Neuron (in vitro differentiated cells): ENCODE results near the gene MUSTN1.

Source experiments
- H2AFZ ChIP-seq: one replicate; pipeline ENCODE4 v1.6.1; 2013; ENCODE audit warnings: low read depth, mild to moderate bottlenecking, inconsistent platforms, low read length, moderate library complexity
- H3K27me3 ChIP-seq: one replicate; pipeline ENCODE4 v1.6.1; 2013; ENCODE audit warnings: low read length; ENCODE audit not compliant: insufficient read depth
- H3K36me3 ChIP-seq: one replicate; pipeline ENCODE4 v1.6.1; 2013; ENCODE audit warnings: low read length; ENCODE audit not compliant: insufficient read depth
- H3K4me1 ChIP-seq: one replicate; pipeline ENCODE4 v1.6.1; 2013; ENCODE audit warnings: low read length; ENCODE audit not compliant: insufficient read depth
- H3K4me3 ChIP-seq: 2 replicates; pipeline ENCODE4 v1.5.1; 2013; ENCODE audit warnings: mild to moderate bottlenecking, low read length, moderate library complexity
- H3K9me3 ChIP-seq: one replicate; pipeline ENCODE4 v1.6.1; 2013; ENCODE audit warnings: low read length

Gene MUSTN1

GRCh38 chr3:52801839-52802238 is 33.0 kb downstream of the MUSTN1 start:
- no peaks in the 10 kb centered on the region for H3K4me1 ChIP-seq
- no peaks in the 10 kb centered on the region for H3K9me3 ChIP-seq
- no peak overlapping the region for H3K4me3 ChIP-seq
- H3K27me3 ChIP-seq: no peaks in the 10 kb centered on the region
- H2AFZ ChIP-seq: no peak overlapping the region
- no peaks in the 10 kb centered on the region for H3K36me3 ChIP-seq

GRCh38 chr3:52800079-52800478 is 34.7 kb downstream of the MUSTN1 start:
- no peaks in the 10 kb centered on the region for H3K27me3 ChIP-seq
- no peak overlapping the region for H2AFZ ChIP-seq
- H3K4me1 ChIP-seq: no peaks in the 10 kb centered on the region
- no peak overlapping the region for H3K4me3 ChIP-seq
- H3K36me3 ChIP-seq: no peaks in the 10 kb centered on the region
- no peaks in the 10 kb centered on the region for H3K9me3 ChIP-seq

GRCh38 chr3:52798978-52799476 is 35.8 kb downstream of the MUSTN1 start:
- H3K4me1 ChIP-seq: peaks cover 4% of the 10 kb centered on the region
- H3K9me3 ChIP-seq: no peaks in the 10 kb centered on the region
- no peaks in the 10 kb centered on the region for H3K36me3 ChIP-seq
- no peaks in the 10 kb centered on the region for H3K27me3 ChIP-seq
- H2AFZ ChIP-seq: no peak overlapping the region
- H3K4me3 ChIP-seq: no peak overlapping the region

- Histone ChIP-seq H3K4me3 (no peak overlapping the region), H3K4me1 (peaks cover 4% of the 10 kb centered on the region), H3K36me3 (no peaks in the 10 kb centered on the region), H2AFZ (no peak overlapping the region), H3K9me3 (no peaks in the 10 kb centered on the region), H3K27me3 (no peaks in the 10 kb centered on the region)
Observed at GRCh38 chr3:52798376-52798977, 36.3 kb downstream of the MUSTN1 start.

- H3K9me3 ChIP-seq: no peaks in the 10 kb centered on the region
- H3K4me3 ChIP-seq: no peak overlapping the region
- H3K27me3 ChIP-seq: peaks cover 2% of the 10 kb centered on the region
- no peak overlapping the region for H2AFZ ChIP-seq
- H3K36me3 ChIP-seq: no peaks in the 10 kb centered on the region
- peaks cover 4% of the 10 kb centered on the region for H3K4me1 ChIP-seq
Observed at GRCh38 chr3:52796411-52796810, 38.4 kb downstream of the MUSTN1 start.

- peaks cover 4% of the 10 kb centered on the region for H3K4me1 ChIP-seq
- H3K9me3 ChIP-seq: no peaks in the 10 kb centered on the region
- no peaks in the 10 kb centered on the region for H3K36me3 ChIP-seq
- H3K4me3 ChIP-seq: no peak overlapping the region
- H3K27me3 ChIP-seq: peaks cover 2% of the 10 kb centered on the region
- H2AFZ ChIP-seq: no peak overlapping the region
Observed at GRCh38 chr3:52795298-52795900, 39.4 kb downstream of the MUSTN1 start.

GRCh38 chr3:52794612-52795099 is 40.2 kb downstream of the MUSTN1 start, which contains the start of gene ITIH3:
TSS of gene ITIH3 (plus strand) at chr3:52794796. CDS start at chr3:52794804, 8 bp downstream.
- Histone ChIP-seq H3K36me3 (no peaks in the 10 kb centered on the region), H3K27me3 (peaks cover 2% of the 10 kb centered on the region), H3K4me1 (peaks cover 4% of the 10 kb centered on the region), H3K4me3 (no peak within 1 kb of the TSS), H3K9me3 (no peaks in the 10 kb centered on the region), H2AFZ (no peak within 1 kb of the TSS)

GRCh38 chr3:52793702-52794611 is 40.9 kb downstream of the MUSTN1 start:
- no peak overlapping the region for H3K4me3 ChIP-seq
- peaks cover 2% of the 10 kb centered on the region for H3K27me3 ChIP-seq
- H2AFZ ChIP-seq: no peak overlapping the region
- no peaks in the 10 kb centered on the region for H3K36me3 ChIP-seq
- H3K4me1 ChIP-seq: peaks cover 4% of the 10 kb centered on the region
- no peaks in the 10 kb centered on the region for H3K9me3 ChIP-seq

GRCh38 chr3:52792961-52793695 is 41.7 kb downstream of the MUSTN1 start:
- Histone ChIP-seq H3K4me1 (peaks cover 4% of the 10 kb centered on the region), H3K9me3 (no peaks in the 10 kb centered on the region), H2AFZ (no peak overlapping the region), H3K4me3 (no peak overlapping the region), H3K27me3 (peaks cover 2% of the 10 kb centered on the region), H3K36me3 (no peaks in the 10 kb centered on the region)

GRCh38 chr3:52792413-52792812 is 42.4 kb downstream of the MUSTN1 start:
- peaks cover 4% of the 10 kb centered on the region for H3K4me1 ChIP-seq
- H3K36me3 ChIP-seq: no peaks in the 10 kb centered on the region
- H2AFZ ChIP-seq: no peak overlapping the region
- H3K9me3 ChIP-seq: no peaks in the 10 kb centered on the region
- peaks cover 4% of the 10 kb centered on the region for H3K27me3 ChIP-seq
- H3K4me3 ChIP-seq: no peak overlapping the region

GRCh38 chr3:52791928-52792327 is 42.9 kb downstream of the MUSTN1 start:
- Histone ChIP-seq H3K4me3 (no peak overlapping the region), H3K9me3 (no peaks in the 10 kb centered on the region), H3K4me1 (peaks cover 4% of the 10 kb centered on the region), H3K27me3 (peaks cover 4% of the 10 kb centered on the region), H3K36me3 (no peaks in the 10 kb centered on the region), H2AFZ (no peak overlapping the region)

GRCh38 chr3:52791366-52791765 is 43.5 kb downstream of the MUSTN1 start:
- H3K36me3 ChIP-seq: no peaks in the 10 kb centered on the region
- peaks cover 4% of the 10 kb centered on the region for H3K27me3 ChIP-seq
- H3K4me3 ChIP-seq: no peak overlapping the region
- no peak overlapping the region for H2AFZ ChIP-seq
- peaks cover 4% of the 10 kb centered on the region for H3K4me1 ChIP-seq
- no peaks in the 10 kb centered on the region for H3K9me3 ChIP-seq
